Measurements from ENCODE around the gene PDE4B. TPM values are rescaled to one million over a fixed set of nuclear protein-coding genes. Genes with fewer than 3 reads are reported as not detected.

PDE4B gene
- total RNA-seq, 2 donors from 2014 or later, result 18.1 to 55.4 TPM

GRCh38 chr1:66373157-66373591 lies 580.5 kb downstream of the PDE4B start:
- TF ChIP-seq POLR2AphosphoS5 (IDR thresholded peaks at IDR 0.05) (no peak), POLR2A (IDR thresholded peaks at IDR 0.05) (no peak), CTCF (IDR thresholded peaks at IDR 0.05) (no peak)
- 68% methylated on average over 4 of the region's 4 CpGs for WGBS
- DNase-seq (ENCODE audit: low spot score), result no peak
- H3K4me1 ChIP-seq (replicated peaks), result no peaks in the 10 kb centered on the region
- H3K36me3 ChIP-seq, result no peaks in the 10 kb centered on the region
- no peak overlapping the region for H3K4me3 ChIP-seq
- no peaks in the 10 kb centered on the region for H3K27me3 ChIP-seq (replicated peaks; ENCODE audit: insufficient read depth)
- intact Hi-C loops (cut with DNase I), result no loop called here
- H3K9me3 ChIP-seq, result no peaks in the 10 kb centered on the region
- H3K27ac ChIP-seq, result no peak overlapping the region

- no peak for TF ChIP-seq POLR2AphosphoS5 (IDR thresholded peaks at IDR 0.05)
- TF ChIP-seq CTCF (IDR thresholded peaks at IDR 0.05), result no peak
- no peak for TF ChIP-seq POLR2A (IDR thresholded peaks at IDR 0.05)
- H3K27me3 ChIP-seq (replicated peaks; ENCODE audit: insufficient read depth), result no peaks in the 10 kb centered on the region
- intact Hi-C loops (cut with DNase I), result no loop called here
- H3K36me3 ChIP-seq, result no peaks in the 10 kb centered on the region
- no peak overlapping the region for H3K4me3 ChIP-seq
- WGBS, result 52% methylated on average over 2 of the region's 2 CpGs
- no peaks in the 10 kb centered on the region for H3K4me1 ChIP-seq (replicated peaks)
- H3K9me3 ChIP-seq, result no peaks in the 10 kb centered on the region
- no peak overlapping the region for H3K27ac ChIP-seq
- no peak for DNase-seq (ENCODE audit: low spot score)
Observed at GRCh38 chr1:66374148-66374547, 581.5 kb downstream of the PDE4B start.

GRCh38 chr1:66374561-66375111 lies 581.9 kb downstream of the PDE4B start:
- intact Hi-C loops (cut with DNase I), result no loop called here
- Histone ChIP-seq H3K4me1 (replicated peaks) (no peaks in the 10 kb centered on the region), H3K27ac (no peak overlapping the region), H3K9me3 (no peaks in the 10 kb centered on the region), H3K36me3 (no peaks in the 10 kb centered on the region), H3K4me3 (no peak overlapping the region), H3K27me3 (replicated peaks; ENCODE audit: insufficient read depth) (no peaks in the 10 kb centered on the region)
- TF ChIP-seq POLR2AphosphoS5 (IDR thresholded peaks at IDR 0.05), result no peak
- TF ChIP-seq CTCF (IDR thresholded peaks at IDR 0.05), result no peak
- no peak for TF ChIP-seq POLR2A (IDR thresholded peaks at IDR 0.05)
- 42% methylated on average over 2 of the region's 2 CpGs for WGBS
- DNase-seq (ENCODE audit: low spot score), result no peak

- no peaks in the 10 kb centered on the region for H3K36me3 ChIP-seq
- no peak overlapping the region for H3K4me3 ChIP-seq
- no peaks in the 10 kb centered on the region for H3K4me1 ChIP-seq (replicated peaks)
- no peak for DNase-seq (ENCODE audit: low spot score)
- no peaks in the 10 kb centered on the region for H3K9me3 ChIP-seq
- intact Hi-C loops (cut with DNase I), result no loop called here
- H3K27me3 ChIP-seq (replicated peaks; ENCODE audit: insufficient read depth), result no peaks in the 10 kb centered on the region
- WGBS, result 90% methylated on average over 2 of the region's 2 CpGs
- TF ChIP-seq CTCF (IDR thresholded peaks at IDR 0.05) (no peak), POLR2A (IDR thresholded peaks at IDR 0.05) (no peak), POLR2AphosphoS5 (IDR thresholded peaks at IDR 0.05) (no peak)
- no peak overlapping the region for H3K27ac ChIP-seq
Observed at GRCh38 chr1:66375125-66375524, 582.4 kb downstream of the PDE4B start.

- Histone ChIP-seq H3K9me3 (no peaks in the 10 kb centered on the region), H3K36me3 (no peaks in the 10 kb centered on the region), H3K4me3 (no peak overlapping the region), H3K27me3 (replicated peaks; ENCODE audit: insufficient read depth) (no peaks in the 10 kb centered on the region), H3K4me1 (replicated peaks) (no peaks in the 10 kb centered on the region), H3K27ac (no peak overlapping the region)
- no peak for TF ChIP-seq POLR2A (IDR thresholded peaks at IDR 0.05)
- TF ChIP-seq CTCF (IDR thresholded peaks at IDR 0.05), result no peak
- no peak for TF ChIP-seq POLR2AphosphoS5 (IDR thresholded peaks at IDR 0.05)
- 55% methylated on average over 3 of the region's 3 CpGs for WGBS
- intact Hi-C loops (cut with DNase I), result no loop called here
- no peak for DNase-seq (ENCODE audit: low spot score)
Observed at GRCh38 chr1:66380452-66381212, 587.9 kb downstream of the PDE4B start.
